Measurements from ENCODE around the gene C9orf43.

Gene C9orf43

GRCh38 chr9:113471143-113471542, 60.6 kb downstream of the C9orf43 start:
- no peak for DNase-seq

- DNase-seq = no peak
These were observed 61.0 kb downstream of the C9orf43 start for GRCh38 chr9:113471566-113471965.

- no peak for DNase-seq
These were observed 61.7 kb downstream of the C9orf43 start for GRCh38 chr9:113472199-113472598.

- DNase-seq = no peak
These were observed 63.9 kb downstream of the C9orf43 start for GRCh38 chr9:113474360-113475028.

GRCh38 chr9:113475031-113475430, 64.5 kb downstream of the C9orf43 start:
- DNase-seq = no peak

GRCh38 chr9:113475992-113476391, 65.4 kb downstream of the C9orf43 start:
- no peak for DNase-seq

GRCh38 chr9:113476511-113476916, 66.0 kb downstream of the C9orf43 start:
- no peak for DNase-seq

GRCh38 chr9:113477058-113477457, 66.5 kb downstream of the C9orf43 start:
- DNase-seq = no peak

GRCh38 chr9:113477661-113478060, 67.1 kb downstream of the C9orf43 start:
- no peak for DNase-seq

- DNase-seq = no peak
These were observed 68.7 kb downstream of the C9orf43 start for GRCh38 chr9:113479174-113479621.
